Sigmoid colon (tissue), 7 donors: ENCODE data around the gene KCNIP4. TPM values are rescaled to one million over a fixed set of nuclear protein-coding genes. Genes with fewer than 3 reads are reported as not detected.

ENCODE experiments used
- DNase-seq: peaks from one replicate; pipeline ENCODE4 v3.0.0-alpha.2; 2019
- H3K27ac ChIP-seq, 4 donors: fragments of 200-600 bp; sonication (generic); one replicate each; pipeline ENCODE4 v1.5.1; 2016 to 2019; ENCODE audit warnings: mild to moderate bottlenecking in 1 of 4
- H3K27me3 ChIP-seq, 3 donors: fragments of 200-600 bp; sonication (generic); one replicate each; pipeline ENCODE4 v1.5.1; 2019; ENCODE audit warnings: mild to moderate bottlenecking in 1 of 3
- H3K36me3 ChIP-seq, 4 donors: fragments of 200-600 bp; sonication (generic); one replicate each; pipeline ENCODE4 v1.5.1; 2016 to 2019
- H3K4me1 ChIP-seq, 4 donors: fragments of 200-600 bp; sonication (generic); one replicate each; pipeline ENCODE4 v1.5.1; 2017 to 2019
- H3K4me3 ChIP-seq, 4 donors: fragments of 200-600 bp; sonication (generic); one replicate each; pipeline ENCODE4 v1.5.1; 2017 to 2019; ENCODE audit warnings: mild to moderate bottlenecking in 2 of 4, moderate library complexity in 1 of 4
- H3K9me3 ChIP-seq, 4 donors: fragments of 200-600 bp in 3 of 4; sonication (generic) in 3 of 4; one replicate each; pipeline versions ENCODE4 v1.5.1 to v1.6.1; 2013 to 2019
- EP300 ChIP-seq, 4 donors: sonication (generic); formaldehyde crosslinking; IDR thresholded peaks; one replicate each; pipeline ENCODE4 v1.6.1; 2017; ENCODE audit warnings: antibody characterized with exemption in 4 of 4
- POLR2A ChIP-seq, 2 donors: fragments of 450-650 bp; IDR thresholded peaks; one replicate each; pipeline ENCODE4 v1.6.1; 2016; ENCODE audit warnings: antibody characterized with exemption in 2 of 2, mild to moderate bottlenecking in 2 of 2, moderate library complexity in 2 of 2
- POLR2AphosphoS5 ChIP-seq, 4 donors: sonication (generic); formaldehyde crosslinking; IDR thresholded peaks; one replicate each; pipeline ENCODE4 v1.6.1; 2017; ENCODE audit warnings: antibody characterized with exemption in 4 of 4
- WGBS, 2 donors: extraction: QIAGEN DNeasy Blood & Tissue Kit; methylation state at CpG; one replicate each; pipeline ENCODE4 v1.1.7; 2013; 5-methylcytosine and 5-hydroxymethylcytosine counted together
- intact Hi-C: fragments of 100-400 bp; cut with DNase I; formaldehyde crosslinking; loops from one replicate; pipeline ENCODE4 v1.15.1; 2023
- polyA plus RNA-seq, 3 donors: library from polyadenylated mRNA; stranded (reverse); fragments of 200-250 nt; gene quantifications; one replicate each; pipeline ENCODE4 v1.2.3, GENCODE V29; 2013
- total RNA-seq, 4 donors: library from RNA; depleted of rRNA; stranded (reverse); fragments of >200 nt; gene quantifications; one replicate each; pipeline ENCODE4 v1.1.0, GENCODE V29; 2016
- TF ChIP-seq, protein P1 (sequence below), 4 experiments: fragments of 450-650 bp in 3 of 4; fragments of 200-600 bp in 1 of 4; IDR thresholded peaks; one replicate each; pipeline ENCODE4 v1.5.1; 2016 to 2019; ENCODE audit warnings: antibody characterized with exemption in 4 of 4, mild to moderate bottlenecking in 3 of 4, moderate library complexity in 2 of 4
- donor health status: healthy with polysubstance abuse.
- donor health status: Bipolar disorder and iron deficiency.
- donor health status: healthy.

The KCNIP4 gene
- total and polyA plus RNA-seq, 7 donors: 0.60 to 28.5 (median 14.0) TPM; not detected in 1

DNA sequence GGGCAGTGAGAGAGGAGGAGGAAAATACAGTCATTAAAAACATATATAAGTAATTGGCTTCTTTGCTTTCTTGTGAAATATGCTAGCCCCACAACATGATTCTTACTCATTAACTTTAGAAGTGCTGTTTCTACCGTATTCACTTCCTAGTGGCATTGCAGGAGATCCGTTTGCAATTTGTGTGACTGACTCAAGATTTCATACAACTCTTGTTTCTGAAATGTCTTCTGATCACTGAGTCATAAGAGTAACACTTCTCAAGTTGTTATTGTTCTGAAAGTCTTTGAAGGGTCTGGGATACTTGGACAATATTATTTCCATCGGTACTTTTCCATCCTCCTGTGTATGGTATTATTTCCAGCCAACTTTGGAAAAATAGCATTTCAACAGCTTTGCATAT is 937.5 kb downstream of the KCNIP4 start:
- no peaks in the 10 kb centered on the region for H3K4me1 ChIP-seq
- TF ChIP-seq, protein P1, sequence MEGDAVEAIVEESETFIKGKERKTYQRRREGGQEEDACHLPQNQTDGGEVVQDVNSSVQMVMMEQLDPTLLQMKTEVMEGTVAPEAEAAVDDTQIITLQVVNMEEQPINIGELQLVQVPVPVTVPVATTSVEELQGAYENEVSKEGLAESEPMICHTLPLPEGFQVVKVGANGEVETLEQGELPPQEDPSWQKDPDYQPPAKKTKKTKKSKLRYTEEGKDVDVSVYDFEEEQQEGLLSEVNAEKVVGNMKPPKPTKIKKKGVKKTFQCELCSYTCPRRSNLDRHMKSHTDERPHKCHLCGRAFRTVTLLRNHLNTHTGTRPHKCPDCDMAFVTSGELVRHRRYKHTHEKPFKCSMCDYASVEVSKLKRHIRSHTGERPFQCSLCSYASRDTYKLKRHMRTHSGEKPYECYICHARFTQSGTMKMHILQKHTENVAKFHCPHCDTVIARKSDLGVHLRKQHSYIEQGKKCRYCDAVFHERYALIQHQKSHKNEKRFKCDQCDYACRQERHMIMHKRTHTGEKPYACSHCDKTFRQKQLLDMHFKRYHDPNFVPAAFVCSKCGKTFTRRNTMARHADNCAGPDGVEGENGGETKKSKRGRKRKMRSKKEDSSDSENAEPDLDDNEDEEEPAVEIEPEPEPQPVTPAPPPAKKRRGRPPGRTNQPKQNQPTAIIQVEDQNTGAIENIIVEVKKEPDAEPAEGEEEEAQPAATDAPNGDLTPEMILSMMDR (IDR thresholded peaks at IDR 0.05): no peak
- TF ChIP-seq POLR2AphosphoS5 (IDR thresholded peaks at IDR 0.05) (no peak), POLR2A (IDR thresholded peaks at IDR 0.05) (no peak)
- H3K36me3 ChIP-seq: no peaks in the 10 kb centered on the region
- no peaks in the 10 kb centered on the region for H3K9me3 ChIP-seq
- H3K4me3 ChIP-seq: no peak overlapping the region
- no peak overlapping the region for H3K27ac ChIP-seq
- intact Hi-C loops: no loop called here
- DNase-seq: no peak
- 86% methylated on average over 3 of the region's 3 CpGs for WGBS, 2 donors
- no peaks in the 10 kb centered on the region for H3K27me3 ChIP-seq

DNA sequence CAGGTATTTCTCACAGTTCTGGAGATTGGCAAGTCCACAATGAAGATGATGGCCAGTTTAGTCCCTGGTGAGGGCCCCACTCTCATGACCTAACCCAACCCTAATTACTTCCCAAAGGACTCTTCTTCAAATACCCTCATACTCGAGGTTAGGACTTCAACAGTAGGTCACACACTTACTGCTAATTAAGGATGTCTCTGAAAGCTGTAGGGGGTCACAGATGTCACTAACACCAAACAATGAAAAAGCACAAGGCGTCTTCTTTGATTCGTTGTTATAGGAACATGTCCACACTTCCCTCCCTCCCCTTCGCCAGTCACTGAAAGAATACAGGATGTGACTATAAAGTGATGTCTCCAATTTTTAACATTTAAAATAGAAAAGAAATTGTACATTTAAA is 938.6 kb downstream of the KCNIP4 start:
- intact Hi-C loops: no loop called here
- 55 to 62% methylated on average over 4 of the region's 4 CpGs for WGBS, 2 donors
- H3K36me3 ChIP-seq: no peaks in the 10 kb centered on the region
- H3K27ac ChIP-seq: no peak overlapping the region
- no peaks in the 10 kb centered on the region for H3K27me3 ChIP-seq
- no peaks in the 10 kb centered on the region for H3K4me1 ChIP-seq
- TF ChIP-seq POLR2AphosphoS5 (IDR thresholded peaks at IDR 0.05) (no peak), POLR2A (IDR thresholded peaks at IDR 0.05) (no peak), EP300 (IDR thresholded peaks at IDR 0.05) (no peak)
- TF ChIP-seq, protein P1 (IDR thresholded peaks at IDR 0.05): no peak
- DNase-seq: no peak
- H3K4me3 ChIP-seq: no peak overlapping the region
- no peaks in the 10 kb centered on the region for H3K9me3 ChIP-seq

DNA sequence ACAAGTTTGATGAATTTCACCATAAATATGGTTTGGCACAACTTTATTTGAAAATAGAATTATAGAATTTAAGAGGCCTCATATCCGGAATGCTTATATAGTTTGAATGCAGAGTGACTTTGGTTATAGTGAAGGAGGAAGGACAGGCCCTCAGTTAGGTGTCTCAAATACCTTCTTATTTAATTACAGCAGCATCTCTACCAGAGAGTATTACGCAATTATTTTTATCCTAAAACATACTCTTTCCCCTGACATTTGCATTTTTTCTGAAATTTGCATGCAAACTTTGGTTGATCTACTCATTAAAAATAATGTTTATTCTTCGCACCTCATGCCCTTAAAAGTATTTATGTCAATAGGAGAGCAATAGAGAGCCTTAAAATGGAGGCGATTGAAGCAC is 942.9 kb downstream of the KCNIP4 start:
- Histone ChIP-seq H3K4me3 (no peak overlapping the region), H3K27ac (no peak overlapping the region), H3K4me1 (peaks cover 0 to 6% (median 2%) of the 10 kb centered on the region in 4 donors), H3K9me3 (no peaks in the 10 kb centered on the region), H3K27me3 (no peaks in the 10 kb centered on the region), H3K36me3 (no peaks in the 10 kb centered on the region)
- intact Hi-C loops: no loop called here
- no peak for DNase-seq
- TF ChIP-seq, protein P1 (IDR thresholded peaks at IDR 0.05): no peak
- TF ChIP-seq POLR2A (IDR thresholded peaks at IDR 0.05): no peak
- no peak for TF ChIP-seq EP300 (IDR thresholded peaks at IDR 0.05)
- no peak for TF ChIP-seq POLR2AphosphoS5 (IDR thresholded peaks at IDR 0.05)
- 91% methylated on average over 4 of the region's 4 CpGs for WGBS, 2 donors

GRCh38 chr4:21002976-21003375 is 945.6 kb downstream of the KCNIP4 start:
- Histone ChIP-seq H3K4me3 (no peak overlapping the region), H3K27ac (no peak overlapping the region), H3K9me3 (no peaks in the 10 kb centered on the region), H3K4me1 (peaks cover 0 to 6% (median 2%) of the 10 kb centered on the region in 4 donors), H3K27me3 (no peaks in the 10 kb centered on the region), H3K36me3 (no peaks in the 10 kb centered on the region)
- 42 to 54% methylated on average over 4 of the region's 4 CpGs for WGBS, 2 donors
- intact Hi-C loops: no loop called here
- no peak for DNase-seq
- TF ChIP-seq, protein P1 (IDR thresholded peaks at IDR 0.05): no peak
- TF ChIP-seq POLR2AphosphoS5 (IDR thresholded peaks at IDR 0.05) (no peak), EP300 (IDR thresholded peaks at IDR 0.05) (no peak), POLR2A (IDR thresholded peaks at IDR 0.05) (no peak)

- WGBS, 2 donors: 74 to 80% methylated on average over 5 of the region's 5 CpGs
- Histone ChIP-seq H3K4me3 (no peak overlapping the region), H3K9me3 (no peaks in the 10 kb centered on the region), H3K4me1 (peaks cover 0 to 6% (median 2%) of the 10 kb centered on the region in 4 donors), H3K36me3 (no peaks in the 10 kb centered on the region), H3K27ac (no peak overlapping the region), H3K27me3 (no peaks in the 10 kb centered on the region)
- no peak for DNase-seq
- no peak for TF ChIP-seq POLR2A (IDR thresholded peaks at IDR 0.05)
- TF ChIP-seq, protein P1 (IDR thresholded peaks at IDR 0.05): no peak
- TF ChIP-seq POLR2AphosphoS5 (IDR thresholded peaks at IDR 0.05): no peak
- no peak for TF ChIP-seq EP300 (IDR thresholded peaks at IDR 0.05)
- intact Hi-C loops: no loop called here
Observed at GRCh38 chr4:21002286-21002685, 946.3 kb downstream of the KCNIP4 start.
